ENCODE data around the gene PTPRK. TPM values are rescaled to one million over a fixed set of nuclear protein-coding genes. Genes with fewer than 3 reads are reported as not detected.
"Not testable (repeated sequence)": the region's sequence is repeated elsewhere in the genome, so short reads cannot be mapped to it uniquely, and the experiment has no call there.

Gene PTPRK
- polyA plus RNA-seq, 3 donors: 46.9 to 52.3 (median 51.2) TPM

- no peak for DNase-seq
These were observed 492.2 kb downstream of the PTPRK start for GRCh38 chr6:128028183-128028582.

- DNase-seq: no peak
These were observed 494.9 kb downstream of the PTPRK start for GRCh38 chr6:128025478-128025877.

GRCh38 chr6:128024969-128025368 is 495.4 kb downstream of the PTPRK start:
- no peak for DNase-seq

GRCh38 chr6:128024046-128024445 is 496.4 kb downstream of the PTPRK start:
- DNase-seq: no peak

- DNase-seq: no peak
These were observed 501.6 kb downstream of the PTPRK start for GRCh38 chr6:128018821-128019220.

GRCh38 chr6:128017288-128017687 is 503.1 kb downstream of the PTPRK start:
- DNase-seq: no peak

- no peak for DNase-seq
These were observed 512.7 kb downstream of the PTPRK start for GRCh38 chr6:128007658-128008057.

- no peak for DNase-seq
These were observed 515.4 kb downstream of the PTPRK start for GRCh38 chr6:128005009-128005408.

- no peak for DNase-seq
These were observed 520.0 kb downstream of the PTPRK start for GRCh38 chr6:128000363-128000762.

GRCh38 chr6:127998985-127999384 is 521.4 kb downstream of the PTPRK start:
- DNase-seq: no peak

GRCh38 chr6:127997496-127998164 is 522.8 kb downstream of the PTPRK start:
- no peak for DNase-seq

GRCh38 chr6:127996925-127997324 is 523.5 kb downstream of the PTPRK start:
- DNase-seq: no peak

- no peak for DNase-seq
These were observed 528.3 kb downstream of the PTPRK start for GRCh38 chr6:127992144-127992543.

GRCh38 chr6:127990074-127990473 is 530.3 kb downstream of the PTPRK start:
- no peak for DNase-seq

GRCh38 chr6:127980996-127981395 is 539.4 kb downstream of the PTPRK start:
- no peak for DNase-seq

- not testable (repeated sequence) for DNase-seq
These were observed 542.2 kb downstream of the PTPRK start for GRCh38 chr6:127978185-127978584.

GRCh38 chr6:127976796-127977195 is 543.6 kb downstream of the PTPRK start:
- DNase-seq: no peak

- DNase-seq: no peak
These were observed 544.3 kb downstream of the PTPRK start for GRCh38 chr6:127976111-127976510.

GRCh38 chr6:127972815-127973214 is 547.6 kb downstream of the PTPRK start:
- no peak for DNase-seq

GRCh38 chr6:127971945-127972391 is 548.4 kb downstream of the PTPRK start:
- no peak for DNase-seq

- no peak for DNase-seq
These were observed 549.0 kb downstream of the PTPRK start for GRCh38 chr6:127971386-127971785.

- DNase-seq: no peak
These were observed 550.7 kb downstream of the PTPRK start for GRCh38 chr6:127969701-127970100.

GRCh38 chr6:127968394-127968793 is 552.0 kb downstream of the PTPRK start:
- DNase-seq: no peak

GRCh38 chr6:127967708-127968107 is 552.7 kb downstream of the PTPRK start:
- DNase-seq: no peak
